A549 treated with Mapracorat at 1 μM for 4 hours (cell line): ENCODE results near the gene CISD3. TPM values are rescaled to one million over a fixed set of nuclear protein-coding genes. Genes with fewer than 3 reads are reported as not detected.

Source experiments
- total RNA-seq: library from RNA; stranded (reverse); fragments of 200-300 nt; extraction: Qiagen RNA extraction; gene quantifications from 5 replicates; pipeline ENCODE4 v1.2.3, GENCODE V29; 2022

CISD3 gene
- 57.0 to 95.6 TPM (median 88.4 TPM) in 5 replicates for total RNA-seq

GRCh38 chr17:38729886-38730525 lies at the start of gene CISD3:
TSS of gene CISD3 (plus strand) at chr17:38730341. CDS start at chr17:38730359, 18 bp downstream.

GRCh38 chr17:38704606-38705522 lies 25.3 kb upstream of the CISD3 start, which contains the start of gene MLLT6:
TSS of gene MLLT6 (plus strand) at chr17:38705273. CDS start at chr17:38705633, 360 bp downstream.

GRCh38 chr17:38748149-38748891 lies 18.2 kb downstream of the CISD3 start, which contains the start of gene PCGF2:
TSS of gene PCGF2 (minus strand) at chr17:38748336. CDS start at chr17:38740402, 7,934 bp downstream.

GRCh38 chr17:38752308-38753070 lies 22.3 kb downstream of the CISD3 start, which contains the start of gene PSMB3:
TSS of gene PSMB3 (plus strand) at chr17:38752741. CDS start at chr17:38752827, 86 bp downstream.

Other genes with a start within 250 kb of the CISD3 start
- 1.3 to 2.9 TPM (median 2.4 TPM) in 5 replicates for gene SRCIN1, start 124.4 kb upstream of the CISD3 start, total RNA-seq
- gene EPOP, start 55.4 kb upstream of the CISD3 start, total RNA-seq: 9.9 to 13.2 TPM (median 12.2 TPM) in 5 replicates
- gene MLLT6, start 25.1 kb upstream of the CISD3 start, total RNA-seq: 19.4 to 33.3 TPM (median 27.6 TPM) in 5 replicates
- gene PCGF2, start 18.0 kb downstream of the CISD3 start, total RNA-seq: 35.7 to 63.3 TPM (median 58.9 TPM) in 5 replicates
- gene PSMB3, start 22.4 kb downstream of the CISD3 start, total RNA-seq: 372 to 440 TPM (median 430 TPM) in 5 replicates
- gene PIP4K2B, start 69.2 kb downstream of the CISD3 start, total RNA-seq: 34.6 to 42.0 TPM (median 40.7 TPM) in 5 replicates
- 20.4 to 24.2 TPM (median 21.5 TPM) in 5 replicates for gene CWC25, start 95.0 kb downstream of the CISD3 start, total RNA-seq
- 2,461 to 3,097 TPM (median 2,636 TPM) in 5 replicates for gene RPL23, start 123.4 kb downstream of the CISD3 start, total RNA-seq
- gene LASP1, start 139.7 kb downstream of the CISD3 start, total RNA-seq: 238 to 266 TPM (median 257 TPM) in 5 replicates
- gene FBXO47, start 237.1 kb downstream of the CISD3 start, total RNA-seq: not detected in 5 replicates